CD4-positive, alpha-beta T cell treated with Interleukin-2 at 100 ng/mL for 4 hours (primary cell): ENCODE data around the gene LAMA4.

Experiments used
- DNase-seq: peaks from one replicate; pipeline ENCODE4 v3.0.0-alpha.2; 2020; ENCODE audit warnings: low spot score

Gene LAMA4

GRCh38 chr6:112237066-112237465 lies 17.3 kb downstream of the LAMA4 start:
- no peak for DNase-seq

DNA sequence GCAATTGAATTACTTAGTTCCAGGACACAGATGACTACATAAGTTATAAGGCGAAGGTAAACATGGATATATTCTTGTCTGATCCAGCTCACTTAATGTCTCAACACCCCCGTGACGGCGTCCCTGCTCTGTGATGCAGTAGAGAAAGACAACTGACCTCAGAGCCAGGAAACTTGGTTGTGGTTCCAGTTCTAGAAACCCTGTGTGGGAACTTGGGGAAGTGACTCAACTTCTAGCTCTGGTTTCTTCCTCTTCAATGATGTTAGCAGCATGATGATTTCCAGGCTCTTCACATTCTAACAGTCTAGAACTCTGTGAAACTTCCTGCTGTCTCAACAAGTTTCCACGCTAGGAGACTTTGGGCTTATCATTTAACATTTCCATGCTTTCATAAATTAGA lies 18.4 kb downstream of the LAMA4 start:
- DNase-seq, result no peak

GRCh38 chr6:112234601-112235000 lies 19.8 kb downstream of the LAMA4 start:
- no peak for DNase-seq

- no peak for DNase-seq
These were observed 20.5 kb downstream of the LAMA4 start for GRCh38 chr6:112233847-112234246.

DNA sequence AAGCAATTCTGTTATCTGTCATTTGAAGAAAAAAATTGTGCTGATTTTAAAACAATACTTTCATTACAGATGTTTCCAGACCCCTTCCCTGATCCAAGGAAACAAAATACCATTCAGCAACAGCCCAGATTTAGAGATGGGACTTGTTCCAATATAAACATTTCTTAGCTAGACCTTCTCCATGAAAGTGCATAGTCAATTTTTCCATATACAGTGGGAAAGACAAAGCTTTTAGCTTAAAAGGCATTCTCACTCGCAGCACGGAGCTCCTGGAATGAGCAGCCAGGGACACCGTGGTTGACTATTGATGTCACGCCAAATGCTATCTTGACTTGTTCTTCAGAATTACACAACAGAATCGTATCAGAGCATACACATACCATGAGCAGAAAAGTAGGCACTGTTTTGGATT lies 21.5 kb downstream of the LAMA4 start:
- DNase-seq, result no peak

GRCh38 chr6:112231594-112232060 lies 22.7 kb downstream of the LAMA4 start:
- DNase-seq, result no peak

DNA sequence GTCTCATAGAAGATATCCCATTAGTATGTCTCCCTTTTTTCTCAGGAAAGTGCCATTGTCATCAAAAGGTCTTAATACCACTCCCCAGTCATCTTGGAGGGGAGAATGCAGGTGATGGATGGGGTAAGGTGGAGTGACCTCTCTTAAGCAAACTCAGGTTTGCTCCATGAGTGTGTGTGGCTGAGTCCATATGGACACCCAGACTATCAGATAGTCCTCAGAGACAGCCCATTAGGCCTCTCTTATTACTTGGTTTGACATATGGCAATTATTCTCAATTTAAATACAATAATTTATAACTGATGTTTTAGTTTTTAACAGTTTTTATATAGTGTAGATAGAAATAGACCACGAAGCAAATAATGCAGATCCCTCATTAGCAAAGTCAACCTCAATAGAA lies 23.2 kb downstream of the LAMA4 start:
- DNase-seq, result no peak

DNA sequence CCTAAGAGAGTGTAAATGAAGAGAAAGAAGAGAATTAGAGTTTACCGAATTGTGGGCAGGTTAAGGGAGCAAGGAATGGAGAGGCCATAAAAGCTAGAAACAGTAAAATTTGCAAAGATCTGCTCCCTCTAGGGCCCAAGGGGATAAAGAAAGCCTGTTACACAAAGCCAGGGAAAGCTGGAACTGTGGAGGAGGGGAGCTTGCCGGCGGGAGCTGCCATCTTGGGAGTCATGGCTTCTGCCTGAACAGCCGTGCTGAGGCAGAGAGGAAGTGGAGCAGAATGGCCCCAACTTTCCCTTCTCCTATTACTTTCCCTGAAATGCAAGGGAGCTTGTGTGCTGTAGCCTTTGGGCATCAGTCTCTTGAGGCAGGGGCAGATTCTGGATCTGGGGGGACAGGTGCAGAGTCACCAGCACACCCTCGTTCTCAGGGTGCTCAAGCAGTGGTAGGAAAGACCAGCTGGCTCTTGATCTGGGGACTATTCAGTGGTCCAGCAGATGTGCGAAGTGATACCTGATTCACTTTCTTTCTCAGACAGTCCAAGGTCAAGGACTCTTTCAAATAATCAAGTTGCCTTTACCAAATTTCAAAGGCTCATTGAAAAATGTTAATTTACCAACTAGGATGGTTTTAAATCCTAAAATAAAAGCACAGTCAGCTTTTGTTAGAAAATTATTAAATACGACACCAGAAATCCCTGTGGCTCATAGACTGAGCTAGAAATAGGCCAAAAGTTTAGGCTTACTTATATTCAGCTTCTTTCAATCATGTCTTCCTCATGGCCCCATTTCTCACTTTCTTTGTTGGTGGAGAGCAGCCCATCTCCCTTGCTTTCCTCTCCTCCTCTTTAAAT lies 25.7 kb downstream of the LAMA4 start:
- DNase-seq, result no peak

- no peak for DNase-seq
These were observed 26.4 kb downstream of the LAMA4 start for GRCh38 chr6:112227992-112228391.

- no peak for DNase-seq
These were observed 27.0 kb downstream of the LAMA4 start for GRCh38 chr6:112227411-112227810.

DNA sequence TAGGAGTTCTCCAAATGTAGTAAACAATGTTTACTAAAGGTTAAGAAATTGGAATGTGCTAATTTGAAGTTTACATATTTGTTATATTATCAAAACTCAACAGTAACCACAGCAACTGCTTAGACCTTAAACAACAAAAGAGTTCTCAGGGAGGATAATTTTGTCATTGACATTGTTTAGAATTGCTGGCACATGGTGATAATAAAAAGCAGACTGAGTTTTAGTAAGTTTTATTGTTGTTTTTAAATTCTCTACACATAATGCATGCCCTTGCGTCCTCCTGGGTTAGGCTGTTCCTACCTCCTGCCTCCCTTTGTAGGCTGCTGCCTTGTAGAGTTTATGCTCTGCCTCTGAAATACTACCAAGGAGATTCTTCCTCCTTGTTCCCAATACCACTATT lies 28.7 kb downstream of the LAMA4 start:
- DNase-seq, result no peak

- DNase-seq, result no peak
These were observed 30.3 kb downstream of the LAMA4 start for GRCh38 chr6:112224088-112224487.

DNA sequence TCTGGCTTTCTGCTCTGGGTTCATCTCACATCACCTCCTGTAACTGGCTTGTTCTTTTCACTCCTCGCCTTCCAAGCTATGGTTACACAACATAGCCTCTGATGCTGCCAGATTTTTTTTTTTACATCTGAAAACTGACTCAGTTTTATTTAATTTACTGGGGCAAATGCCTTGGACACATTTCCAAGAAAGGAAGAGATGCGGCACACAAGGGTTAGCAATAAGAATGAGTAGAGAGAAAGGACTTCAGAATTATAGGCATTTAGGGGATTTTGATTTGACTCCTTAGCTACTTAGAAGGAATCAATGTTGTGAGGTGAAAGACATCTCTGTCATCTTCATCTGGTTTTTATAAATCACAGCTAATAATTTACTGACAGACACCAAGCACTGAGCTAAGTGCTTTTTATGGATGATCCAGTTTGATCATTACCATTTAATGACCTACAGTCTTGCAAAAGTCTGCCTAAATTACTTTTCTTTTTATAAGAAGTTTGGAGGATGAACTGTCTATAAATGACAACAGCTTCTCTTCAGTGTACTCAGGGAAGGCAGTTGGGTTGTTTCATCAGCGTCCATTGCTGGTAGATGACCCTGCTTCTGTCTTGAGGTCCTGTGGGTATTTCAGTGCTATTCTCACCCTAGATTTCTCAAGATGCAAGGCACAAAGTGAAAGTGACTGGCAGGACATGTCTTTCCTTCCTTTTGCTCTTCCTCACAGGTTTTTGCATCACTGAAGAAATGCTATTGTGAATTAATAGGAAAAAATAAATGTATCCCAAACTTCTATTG lies 31.1 kb downstream of the LAMA4 start:
- DNase-seq, result no peak

GRCh38 chr6:112221981-112222852 lies 32.1 kb downstream of the LAMA4 start:
- DNase-seq, result no peak

- DNase-seq, result no peak
These were observed 32.8 kb downstream of the LAMA4 start for GRCh38 chr6:112221561-112221960.

DNA sequence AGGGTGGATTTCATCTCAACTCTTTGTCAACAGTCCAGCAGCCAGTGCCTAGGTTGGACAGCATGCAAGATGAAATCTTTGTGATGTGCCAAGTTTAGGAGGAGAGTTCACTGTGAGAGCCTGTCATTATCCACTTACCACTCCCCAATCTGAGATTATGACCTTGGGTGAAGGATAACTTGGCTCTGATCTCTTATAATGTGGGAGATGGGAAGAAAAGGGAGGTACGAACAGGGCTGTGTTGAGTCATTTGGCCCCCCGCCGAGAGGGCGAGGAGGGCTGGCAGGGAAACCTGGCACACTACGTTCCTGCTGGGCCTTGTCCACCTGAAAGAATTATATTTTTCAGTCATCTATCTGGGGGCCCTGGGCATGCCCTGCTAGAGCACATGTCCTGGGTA lies 35.8 kb downstream of the LAMA4 start:
- no peak for DNase-seq

GRCh38 chr6:112216662-112217551 lies 37.5 kb downstream of the LAMA4 start:
- DNase-seq, result no peak

GRCh38 chr6:112215488-112216284 lies 38.7 kb downstream of the LAMA4 start:
- no peak for DNase-seq

DNA sequence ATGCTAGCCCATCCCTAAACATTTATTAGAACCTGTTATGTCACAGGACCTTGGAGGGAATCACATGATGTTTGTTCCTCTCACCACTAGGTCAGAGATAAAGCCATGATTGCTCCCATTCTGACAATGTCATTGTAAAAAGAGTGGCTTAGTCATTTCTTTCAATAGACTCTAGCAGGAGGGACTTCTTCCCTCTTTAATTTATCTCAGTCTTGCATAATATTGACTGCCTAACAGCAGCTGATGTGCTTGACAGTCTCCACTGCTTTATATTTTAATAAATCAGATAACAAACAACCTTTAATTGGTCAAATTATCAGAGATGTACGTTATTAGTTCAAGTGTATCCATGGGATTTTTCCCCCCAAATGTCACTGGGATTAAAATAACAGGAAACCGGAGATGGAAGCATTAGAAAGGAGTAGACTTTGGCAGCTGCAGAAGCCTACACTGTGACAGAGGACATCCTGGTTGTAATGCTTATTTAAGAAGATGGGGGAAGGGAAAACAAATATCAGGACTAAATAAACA lies 39.6 kb downstream of the LAMA4 start:
- DNase-seq, result no peak

- no peak for DNase-seq
These were observed 43.5 kb downstream of the LAMA4 start for GRCh38 chr6:112210852-112211251.
